Kidney capillary endothelial cell (primary cell): Measurements from ENCODE around the gene SZRD1.

Source experiments
- DNase-seq: peaks from one replicate; pipeline ENCODE4 v3.0.0-alpha.2; 2018; ENCODE audit warnings: low spot score

The SZRD1 gene

GRCh38 chr1:16394977-16395376 is 27.9 kb downstream of the SZRD1 start:
- no peak for DNase-seq

DNA sequence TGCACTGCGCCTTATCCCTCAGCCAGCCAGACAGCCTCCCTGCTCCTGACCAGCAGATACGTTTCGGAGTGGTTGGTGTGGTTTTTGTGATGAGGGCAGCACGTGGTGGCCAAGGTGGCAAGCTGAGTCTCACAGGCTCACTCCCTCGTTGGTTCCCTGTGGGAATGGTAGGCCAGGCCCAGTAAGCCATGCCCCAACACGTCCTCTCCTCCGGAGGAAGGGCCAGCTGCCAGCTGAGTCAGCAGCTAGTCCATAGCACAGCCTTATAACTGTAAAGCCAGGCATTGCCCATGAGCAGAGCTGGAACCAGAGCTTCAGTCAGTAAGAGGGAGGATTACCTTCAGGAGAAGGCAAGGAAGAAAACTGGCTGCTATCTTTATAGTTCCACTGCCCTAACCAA is 29.5 kb downstream of the SZRD1 start:
- no peak for DNase-seq

- no peak for DNase-seq
These were observed 30.1 kb downstream of the SZRD1 start for GRCh38 chr1:16397120-16397519.

DNA sequence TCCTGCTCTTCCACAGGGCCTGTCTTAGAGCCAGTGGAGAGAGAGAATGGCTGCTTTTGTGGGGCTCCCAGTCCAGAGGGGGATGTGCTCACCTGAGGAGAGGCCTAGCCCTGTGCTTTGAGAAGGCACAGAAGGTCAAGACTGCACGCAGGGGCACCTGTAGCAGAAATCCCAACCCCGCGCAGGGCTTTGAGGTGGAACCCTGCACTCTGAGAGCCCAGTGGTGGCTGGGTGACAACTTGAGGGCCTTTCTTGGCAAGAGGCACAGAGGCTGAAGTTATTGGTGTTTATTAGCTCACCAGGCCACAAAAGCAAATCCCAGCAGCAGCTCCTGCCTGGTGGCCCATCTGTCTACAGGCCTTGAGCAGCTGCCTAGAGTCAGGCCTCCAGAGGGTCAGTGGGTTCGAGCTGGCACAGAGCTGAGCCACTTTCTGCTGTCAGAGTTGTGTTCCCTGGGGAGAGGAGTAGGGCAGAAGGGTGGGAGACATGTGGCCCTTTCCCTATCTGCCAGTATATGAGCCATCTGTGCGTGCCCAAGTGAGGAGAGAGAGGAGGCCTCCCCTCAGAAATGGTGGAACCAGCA is 31.4 kb downstream of the SZRD1 start:
- no peak for DNase-seq

DNA sequence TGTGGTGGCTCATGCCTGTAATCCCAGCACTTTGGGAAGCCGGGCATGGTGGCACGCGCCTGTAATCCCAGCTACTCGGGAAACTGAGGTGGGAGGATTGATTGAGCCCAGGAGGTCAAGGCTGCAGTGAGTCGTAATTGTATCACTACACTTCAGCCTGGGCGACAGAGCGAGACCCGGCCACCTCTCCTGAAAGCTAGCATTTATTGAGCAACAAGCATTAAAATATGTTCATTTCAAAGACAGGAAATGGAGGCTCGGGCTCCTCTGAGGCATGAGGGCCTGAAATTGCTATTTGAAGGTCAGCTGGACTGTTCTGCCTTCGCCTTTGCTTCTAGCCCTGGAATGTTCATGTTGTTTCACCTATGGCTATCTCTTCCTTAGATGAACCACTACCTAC is 35.7 kb downstream of the SZRD1 start:
- no peak for DNase-seq

DNA sequence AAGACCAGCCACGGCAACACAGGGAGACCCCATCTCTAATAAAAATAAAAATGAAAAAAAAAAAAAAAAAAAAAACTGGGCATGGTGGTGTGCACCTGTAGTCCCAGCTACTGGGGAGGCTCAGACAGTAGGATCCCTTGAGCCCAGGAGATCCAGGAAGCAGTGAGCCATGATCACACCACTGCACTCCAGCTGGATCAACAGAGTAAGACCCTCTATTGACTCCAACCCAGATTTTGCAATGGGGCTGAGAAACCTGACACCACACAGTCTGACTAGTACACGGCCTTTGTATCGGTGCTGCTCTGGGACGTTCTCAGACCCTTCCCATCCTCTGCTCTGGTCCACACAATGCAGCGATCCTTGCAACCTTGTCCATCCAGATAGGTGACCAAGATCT is 38.4 kb downstream of the SZRD1 start:
- no peak for DNase-seq

DNA sequence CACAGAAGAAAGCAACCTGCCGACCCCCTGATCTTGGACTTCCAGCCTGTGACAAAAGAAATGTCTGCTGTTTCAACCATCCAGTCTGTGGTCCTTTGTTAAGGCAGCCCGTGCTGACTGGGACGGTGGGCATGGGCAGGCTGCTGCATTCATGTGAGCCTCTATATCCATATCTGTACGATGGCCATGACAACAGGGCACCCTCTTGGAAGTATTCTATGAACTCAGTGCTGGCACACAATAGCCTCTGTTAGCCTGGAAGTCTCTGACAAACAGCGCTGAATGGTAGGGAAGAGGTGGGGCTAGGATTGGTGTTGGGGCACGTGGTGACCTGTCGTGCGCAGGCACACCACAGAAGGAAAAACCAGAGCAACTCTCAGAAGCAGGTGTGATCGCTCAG is 39.8 kb downstream of the SZRD1 start:
- no peak for DNase-seq

DNA sequence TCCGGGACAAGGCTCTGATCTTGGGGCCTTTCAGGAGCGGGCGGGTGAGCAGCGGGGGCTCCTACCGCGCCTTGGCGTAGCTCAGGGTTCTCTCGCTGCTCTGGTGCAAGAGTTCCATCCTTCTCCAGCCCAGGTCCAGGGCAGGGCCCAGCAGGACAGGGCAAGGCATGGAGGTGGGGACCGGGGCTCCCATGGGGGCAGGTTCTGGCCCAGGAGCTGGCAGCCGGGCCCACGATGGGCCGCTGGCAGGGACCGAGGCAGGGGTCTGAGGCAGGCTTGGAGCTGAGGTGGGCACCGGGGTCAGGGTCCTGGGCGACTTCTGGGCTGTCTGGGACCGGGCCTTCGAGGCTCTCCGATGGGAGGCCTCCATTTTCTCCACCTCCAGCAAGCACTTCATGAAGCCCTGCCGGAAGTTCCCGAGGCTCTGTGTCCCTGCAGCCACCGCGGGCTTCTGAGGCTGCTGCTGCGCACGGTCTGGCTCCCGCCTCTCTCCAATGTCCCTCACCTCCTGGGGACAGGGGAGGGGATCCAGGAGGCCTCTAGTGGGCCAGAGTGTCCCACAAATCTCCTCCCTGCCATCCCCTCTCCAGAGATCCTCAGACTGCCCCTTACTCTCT is 42.6 kb downstream of the SZRD1 start:
- no peak for DNase-seq

DNA sequence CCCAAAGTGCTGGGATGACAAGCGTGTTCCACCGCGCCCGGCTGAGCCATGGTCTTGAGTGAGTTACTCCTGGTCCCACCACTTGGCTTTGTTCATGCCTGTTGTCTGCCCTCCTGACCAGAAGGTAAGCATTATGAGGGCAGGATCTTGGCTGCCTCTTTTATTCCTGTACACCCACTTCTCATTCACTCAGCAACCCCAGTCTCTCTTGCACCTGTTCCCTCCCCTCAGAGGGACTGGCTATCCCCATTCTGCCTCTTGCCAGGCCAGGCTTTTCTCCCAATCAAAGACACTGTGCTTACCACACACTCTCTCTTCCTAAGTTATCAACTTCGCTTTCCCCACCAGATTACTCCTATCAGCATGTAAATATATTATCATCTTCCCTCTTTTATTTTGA is 43.8 kb downstream of the SZRD1 start:
- no peak for DNase-seq

GRCh38 chr1:16413191-16413590 is 46.1 kb downstream of the SZRD1 start:
- no peak for DNase-seq

DNA sequence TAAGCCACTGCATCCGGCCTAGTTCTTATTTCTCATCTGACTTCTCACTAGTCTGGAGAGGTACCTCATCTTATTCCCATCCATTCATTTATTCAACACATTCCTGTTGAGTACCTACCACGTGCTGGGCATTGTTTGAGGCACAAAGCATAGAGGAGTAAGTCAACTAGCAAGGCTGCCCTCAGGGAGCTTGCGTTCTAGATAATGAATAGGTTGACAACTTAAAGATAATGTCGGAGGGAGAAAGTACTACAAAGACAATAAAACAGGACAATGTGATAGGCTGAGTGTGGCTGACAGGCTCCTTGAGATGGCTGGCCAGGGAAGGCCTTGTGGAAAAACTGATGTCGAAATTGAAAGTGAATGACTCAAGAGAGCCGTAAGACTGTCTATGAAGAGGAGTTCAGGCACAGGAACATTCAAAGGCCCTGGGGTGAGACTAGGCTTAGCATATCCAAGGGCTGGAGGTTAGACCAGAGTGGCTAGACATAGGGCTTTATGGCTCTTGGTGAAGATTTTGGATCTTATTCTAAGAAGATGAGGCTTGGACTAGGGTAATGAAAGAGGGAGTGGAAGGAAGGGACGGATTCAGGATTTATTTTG is 51.9 kb downstream of the SZRD1 start:
- DNase-seq, result no peak

- DNase-seq, result no peak
These were observed 53.5 kb downstream of the SZRD1 start for GRCh38 chr1:16420424-16421118.

GRCh38 chr1:16421201-16421600 is 54.2 kb downstream of the SZRD1 start:
- DNase-seq, result no peak

DNA sequence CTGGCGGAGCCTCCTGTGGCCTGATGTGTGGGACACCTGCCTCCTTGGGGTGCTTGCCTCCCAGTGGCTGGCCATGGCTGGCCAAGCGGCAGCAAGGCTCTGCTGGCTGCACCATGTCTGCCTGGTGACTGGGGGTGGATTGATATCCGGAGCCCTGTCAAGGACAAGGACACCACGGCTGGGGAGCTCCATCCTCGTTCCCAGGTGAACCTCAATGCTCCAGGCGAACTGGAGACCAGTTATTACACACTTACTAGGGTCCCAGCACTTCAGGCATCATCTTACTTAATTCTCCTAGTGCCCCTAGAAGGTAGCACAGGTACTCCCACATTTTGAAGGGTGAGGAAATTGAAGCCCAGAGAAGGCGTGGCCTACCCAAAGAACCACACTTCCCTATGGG is 55.0 kb downstream of the SZRD1 start:
- DNase-seq, result no peak

DNA sequence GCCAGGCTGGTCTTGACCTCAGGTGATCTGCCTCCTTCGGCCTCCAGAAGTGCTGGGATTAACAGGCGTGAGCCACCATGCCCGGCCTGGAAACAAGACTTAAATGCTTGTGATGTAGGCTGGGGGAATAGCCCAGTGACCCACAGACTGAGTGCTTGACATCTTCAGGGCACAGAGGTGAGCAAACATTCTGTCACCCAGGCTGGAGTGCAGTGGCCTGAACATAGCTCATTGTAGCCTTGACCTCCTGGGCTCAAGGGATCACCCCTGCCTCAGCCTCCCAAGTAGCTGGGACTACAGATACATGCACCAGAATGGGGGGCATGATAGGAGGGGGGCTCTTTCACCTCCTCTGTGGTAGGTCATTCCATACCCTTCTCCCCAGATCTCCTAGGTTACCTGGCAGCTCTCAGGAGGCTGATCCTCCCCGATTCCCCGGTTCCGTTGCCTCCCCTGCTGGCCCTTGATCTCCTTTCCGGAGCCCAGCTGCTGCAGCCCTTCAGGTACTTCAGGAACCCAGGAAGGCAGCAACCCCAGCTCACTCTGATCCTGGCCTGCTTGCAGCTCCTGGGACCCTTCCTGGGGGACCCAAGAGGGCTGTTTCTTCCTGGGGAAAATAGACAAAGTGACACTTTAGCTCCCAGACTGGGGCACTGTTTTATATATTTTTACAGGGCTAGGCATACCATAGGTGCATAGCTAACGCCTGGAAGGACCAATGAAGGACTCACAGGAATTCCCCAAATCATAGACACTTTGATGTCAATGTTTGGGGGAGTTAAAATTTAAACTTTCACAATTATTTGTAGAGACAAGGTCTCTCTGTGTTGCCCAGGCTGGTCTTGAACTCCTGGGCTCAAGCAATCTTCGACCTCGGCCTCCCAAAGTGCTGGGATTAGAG is 58.3 kb downstream of the SZRD1 start:
- no peak for DNase-seq

- no peak for DNase-seq
These were observed 63.6 kb downstream of the SZRD1 start for GRCh38 chr1:16430606-16431005.

DNA sequence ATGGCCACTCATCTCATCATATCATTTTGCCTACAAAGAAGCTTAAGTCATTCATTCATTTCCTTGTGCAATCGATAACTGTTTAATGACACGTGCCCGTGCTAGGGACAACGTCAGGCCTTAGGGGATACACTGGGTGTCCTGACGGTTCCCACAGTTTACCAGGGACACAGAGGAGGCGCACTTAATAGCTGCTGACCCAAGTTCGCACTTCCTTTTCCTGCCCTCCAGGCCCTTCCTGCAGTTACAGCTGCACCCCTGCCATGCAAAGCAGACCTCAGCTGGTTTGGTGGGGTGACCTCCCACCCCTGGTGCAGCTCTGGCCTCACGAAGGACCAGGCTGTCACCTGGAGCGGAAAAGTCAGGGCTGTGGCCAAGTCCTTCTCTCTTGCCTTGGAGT is 66.0 kb downstream of the SZRD1 start:
- DNase-seq, result no peak

GRCh38 chr1:16434007-16434406 is 67.0 kb downstream of the SZRD1 start:
- no peak for DNase-seq

DNA sequence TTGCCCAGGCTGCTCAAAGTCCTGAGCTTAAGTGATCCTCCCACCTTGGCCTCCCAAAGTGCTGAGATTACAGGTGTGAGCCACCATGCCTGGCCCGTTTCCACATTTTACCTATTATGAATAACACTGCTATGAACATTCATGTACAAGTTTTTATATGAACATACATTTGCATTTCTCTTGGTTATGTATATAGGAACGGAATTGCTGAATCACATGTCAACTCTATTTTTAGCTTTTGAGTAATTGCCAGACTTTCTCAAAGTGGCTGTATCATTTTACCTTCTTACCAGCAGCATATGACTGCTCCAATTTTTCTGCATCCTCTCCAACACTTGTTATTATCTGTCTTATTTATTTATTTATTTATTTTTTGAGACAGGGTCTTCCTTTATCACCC is 67.5 kb downstream of the SZRD1 start:
- DNase-seq, result no peak

DNA sequence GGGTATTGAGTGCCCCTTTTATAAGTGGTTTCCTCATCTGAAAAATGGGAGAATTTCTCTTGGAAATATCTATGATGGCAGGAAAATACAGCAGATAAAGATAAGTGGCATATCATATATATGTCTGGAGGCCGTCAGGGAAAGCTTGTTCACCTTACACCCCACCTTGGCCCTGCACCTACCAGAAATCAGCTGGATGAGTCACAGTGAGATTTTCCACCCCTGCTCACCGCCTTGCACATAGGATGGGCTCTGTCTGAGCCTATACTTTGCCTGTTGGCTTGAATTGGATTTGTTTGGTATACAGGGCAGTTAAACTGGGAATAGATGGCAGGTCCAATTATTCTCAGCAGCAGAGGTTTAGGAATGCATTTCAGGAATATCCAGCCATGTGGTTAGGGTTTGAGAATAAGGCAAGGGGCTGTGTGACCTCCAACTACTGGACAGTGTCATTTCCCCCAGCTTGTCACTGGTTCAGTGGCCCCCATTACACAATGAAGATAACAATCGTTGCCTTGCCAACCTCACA is 70.0 kb downstream of the SZRD1 start, which contains the start of gene SPATA21:
TSS of gene SPATA21 (minus strand) at position 479 of the 529 bp plus-strand sequence. CDS start 6,053 bp downstream, outside the sequence.
- no peak for DNase-seq

DNA sequence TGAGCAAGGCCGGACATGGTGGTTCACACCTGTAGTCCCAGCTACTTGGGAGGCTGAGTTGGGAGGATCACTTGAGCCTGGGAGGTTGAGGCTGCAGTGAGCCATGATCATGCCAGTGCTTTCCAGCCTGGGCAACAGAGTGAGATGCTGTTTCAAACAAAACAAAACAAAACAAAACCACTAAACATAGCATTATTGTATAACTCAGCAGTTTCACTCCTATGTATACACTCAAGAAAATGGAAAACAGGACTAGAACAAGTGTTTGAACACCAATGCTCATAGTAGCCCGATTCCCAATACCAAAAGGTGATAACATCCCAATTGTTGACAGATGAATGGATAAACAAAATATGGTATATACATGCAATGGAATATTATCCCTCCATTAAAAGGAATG is 71.5 kb downstream of the SZRD1 start:
- no peak for DNase-seq

DNA sequence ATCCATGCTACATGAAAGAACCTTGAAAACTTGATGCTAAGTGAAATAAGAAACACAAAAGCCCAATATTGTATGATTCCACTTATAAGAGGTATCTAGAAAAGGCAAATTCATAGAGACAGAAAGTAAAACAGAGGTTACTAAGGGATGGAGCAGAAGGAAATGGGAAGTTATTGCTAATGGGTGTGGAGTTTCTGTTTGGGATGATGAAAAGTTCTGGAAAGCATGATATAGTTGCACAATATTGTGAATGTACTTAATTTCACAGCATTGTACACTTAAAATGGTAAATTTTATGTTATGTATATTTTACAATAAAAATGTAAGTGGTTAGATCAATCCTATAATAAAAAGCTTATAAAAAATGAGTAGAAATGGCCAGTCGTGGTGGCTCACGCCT is 71.9 kb downstream of the SZRD1 start:
- no peak for DNase-seq
